IPS DF 4.7 (cell line): ENCODE results near the gene ODC1.
"Not testable (repeated sequence)": the region's sequence is repeated elsewhere in the genome, so short reads cannot be mapped to it uniquely, and the experiment has no call there.

Experiments
- DNase-seq: peaks from one replicate; pipeline ENCODE4 v3.0.0-alpha.2; 2013; ENCODE audit warnings: low spot score; ENCODE audit errors: extremely low read depth

Gene ODC1

GRCh38 chr2:10478916-10479315, 30.8 kb upstream of the ODC1 start:
- DNase-seq: no peak

GRCh38 chr2:10478298-10478625, 30.1 kb upstream of the ODC1 start:
- no peak for DNase-seq

GRCh38 chr2:10477443-10478297, 29.5 kb upstream of the ODC1 start:
- DNase-seq: no peak

GRCh38 chr2:10476723-10477442, 28.8 kb upstream of the ODC1 start:
- no peak for DNase-seq

GRCh38 chr2:10475811-10476660, 27.9 kb upstream of the ODC1 start:
- DNase-seq: no peak

GRCh38 chr2:10475221-10475722, 27.1 kb upstream of the ODC1 start:
- DNase-seq: no peak

- DNase-seq: no peak
Measured at GRCh38 chr2:10473121-10473756, 25.1 kb upstream of the ODC1 start.

GRCh38 chr2:10471955-10472354, 23.8 kb upstream of the ODC1 start:
- DNase-seq: no peak

GRCh38 chr2:10471046-10471571, 23.0 kb upstream of the ODC1 start:
- DNase-seq: no peak

GRCh38 chr2:10469955-10470608, 22.0 kb upstream of the ODC1 start:
- DNase-seq: no peak

- DNase-seq: no peak
Measured at GRCh38 chr2:10469301-10469700, 21.2 kb upstream of the ODC1 start.

GRCh38 chr2:10467401-10467800, 19.3 kb upstream of the ODC1 start:
- no peak for DNase-seq

- DNase-seq: no peak
Measured at GRCh38 chr2:10466801-10467200, 18.7 kb upstream of the ODC1 start.

- no peak for DNase-seq
Measured at GRCh38 chr2:10465910-10466309, 17.8 kb upstream of the ODC1 start.

GRCh38 chr2:10462178-10463083, 14.3 kb upstream of the ODC1 start:
- DNase-seq: no peak

- no peak for DNase-seq
Measured at GRCh38 chr2:10460366-10460796, 12.3 kb upstream of the ODC1 start.

GRCh38 chr2:10457846-10458598, 9.9 kb upstream of the ODC1 start:
- no peak for DNase-seq

GRCh38 chr2:10457195-10457594, 9.1 kb upstream of the ODC1 start:
- DNase-seq: not testable (repeated sequence)

- no peak for DNase-seq
Measured at GRCh38 chr2:10454505-10454904, 6.4 kb upstream of the ODC1 start.
